ENCODE measurements around the gene BTG2. TPM values are rescaled to one million over a fixed set of nuclear protein-coding genes. Genes with fewer than 3 reads are reported as not detected.

BTG2 gene
- total and polyA plus RNA-seq, 9 donors, result 60.3 to 133 (median 92.6) TPM

DNA sequence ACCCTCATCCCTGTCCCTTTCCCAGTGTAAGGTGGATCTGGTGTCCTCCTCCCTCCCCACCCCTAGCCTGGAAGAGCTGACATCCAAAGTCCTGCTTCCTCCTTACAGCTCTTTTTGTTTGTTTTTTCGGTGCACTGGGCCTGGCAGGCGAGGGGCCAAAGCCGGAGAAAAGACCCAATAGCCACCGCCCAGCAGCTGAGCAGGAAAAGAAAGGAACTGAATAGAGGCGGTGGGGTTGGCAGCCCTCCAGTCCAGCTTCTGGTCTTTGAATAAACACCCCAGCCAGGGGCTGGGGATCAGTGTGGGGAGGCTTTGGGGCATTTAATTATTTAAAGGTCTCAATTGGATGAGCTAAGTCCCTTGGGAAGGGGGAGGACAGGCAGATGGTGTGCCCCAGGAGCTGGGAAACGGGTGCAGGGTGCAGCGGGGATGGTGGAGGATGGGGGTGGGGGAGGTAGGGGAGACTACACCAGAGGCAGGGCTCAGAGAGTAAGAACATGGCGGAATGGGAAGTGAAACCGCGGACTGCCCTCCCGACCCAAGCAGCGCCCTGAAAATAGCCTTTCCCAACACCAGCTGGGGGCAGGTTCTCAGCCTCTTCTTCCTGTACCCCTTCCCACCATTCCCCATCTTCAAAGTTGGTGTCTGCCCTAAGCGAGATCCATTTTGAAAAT is 20.2 kb downstream of the BTG2 start:
- H3K4me3 ChIP-seq (ENCODE audit: low read length), result no peak overlapping the region
- 20% methylated on average over 6 of the region's 13 CpGs for WGBS (ENCODE audit: insufficient coverage)
- DNase-seq, result peak; percentile 90
- H3K27ac ChIP-seq (ENCODE audit: low read length), result peak overlapping the region; percentile 93
- H3K27me3 ChIP-seq (ENCODE audit: control insufficient read depth, insufficient read depth, low read length), result no peaks in the 10 kb centered on the region
- no peaks in the 10 kb centered on the region for H3K9me3 ChIP-seq (replicated peaks; ENCODE audit: control insufficient read depth, low read depth, low read length)
- H3K36me3 ChIP-seq (ENCODE audit: control insufficient read depth, insufficient read depth, low read length), result no peaks in the 10 kb centered on the region
- peaks cover 74% of the 10 kb centered on the region for H3K4me1 ChIP-seq (ENCODE audit: control insufficient read depth, insufficient read depth, low read length)

DNA sequence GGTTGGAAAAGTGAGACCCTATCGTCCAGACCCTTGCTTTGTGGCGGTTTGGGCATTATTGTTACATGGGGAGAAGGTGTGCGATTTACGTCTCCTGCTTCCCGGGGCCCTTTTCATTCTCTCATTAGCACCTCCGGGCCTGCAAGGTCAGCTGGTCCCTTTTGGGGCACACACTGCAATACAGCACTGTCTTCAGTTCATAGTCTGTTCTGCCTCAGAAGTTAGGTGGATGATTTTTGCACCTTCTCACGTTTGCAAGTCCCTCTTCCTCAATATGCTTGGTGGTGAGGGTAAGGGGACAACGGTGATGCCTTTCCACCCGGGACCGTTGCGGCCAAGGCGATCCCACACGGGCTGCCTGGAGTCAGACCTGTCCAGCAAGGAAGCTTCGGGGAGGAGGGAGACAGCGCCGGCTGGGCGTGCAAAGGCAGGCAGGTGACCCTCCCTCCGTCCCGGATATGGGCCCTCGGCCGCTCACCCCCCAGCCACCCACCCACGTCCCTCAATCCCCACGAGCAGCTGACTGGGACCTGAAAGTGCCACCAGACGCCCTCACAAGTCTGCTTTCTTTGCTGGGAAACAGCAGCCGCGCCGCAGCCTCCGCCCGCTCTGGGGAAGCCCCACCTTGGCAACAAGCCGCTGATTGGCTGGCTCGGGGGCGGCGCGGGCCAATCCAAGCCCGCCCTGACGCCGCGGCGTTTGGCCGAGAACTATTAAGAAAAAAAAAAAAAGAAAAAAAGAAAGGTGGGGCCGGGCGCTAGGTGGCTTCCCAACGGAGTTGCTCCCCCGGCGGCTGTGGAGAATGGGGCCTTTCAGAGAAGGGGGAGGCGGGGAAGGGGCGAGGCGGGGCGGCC is 21.7 kb downstream of the BTG2 start:
- Histone ChIP-seq H3K27me3 (ENCODE audit: control insufficient read depth, insufficient read depth, low read length) (no peaks in the 10 kb centered on the region), H3K4me1 (ENCODE audit: control insufficient read depth, insufficient read depth, low read length) (peaks cover 60% of the 10 kb centered on the region), H3K9me3 (replicated peaks; ENCODE audit: control insufficient read depth, low read depth, low read length) (no peaks in the 10 kb centered on the region)

DNA sequence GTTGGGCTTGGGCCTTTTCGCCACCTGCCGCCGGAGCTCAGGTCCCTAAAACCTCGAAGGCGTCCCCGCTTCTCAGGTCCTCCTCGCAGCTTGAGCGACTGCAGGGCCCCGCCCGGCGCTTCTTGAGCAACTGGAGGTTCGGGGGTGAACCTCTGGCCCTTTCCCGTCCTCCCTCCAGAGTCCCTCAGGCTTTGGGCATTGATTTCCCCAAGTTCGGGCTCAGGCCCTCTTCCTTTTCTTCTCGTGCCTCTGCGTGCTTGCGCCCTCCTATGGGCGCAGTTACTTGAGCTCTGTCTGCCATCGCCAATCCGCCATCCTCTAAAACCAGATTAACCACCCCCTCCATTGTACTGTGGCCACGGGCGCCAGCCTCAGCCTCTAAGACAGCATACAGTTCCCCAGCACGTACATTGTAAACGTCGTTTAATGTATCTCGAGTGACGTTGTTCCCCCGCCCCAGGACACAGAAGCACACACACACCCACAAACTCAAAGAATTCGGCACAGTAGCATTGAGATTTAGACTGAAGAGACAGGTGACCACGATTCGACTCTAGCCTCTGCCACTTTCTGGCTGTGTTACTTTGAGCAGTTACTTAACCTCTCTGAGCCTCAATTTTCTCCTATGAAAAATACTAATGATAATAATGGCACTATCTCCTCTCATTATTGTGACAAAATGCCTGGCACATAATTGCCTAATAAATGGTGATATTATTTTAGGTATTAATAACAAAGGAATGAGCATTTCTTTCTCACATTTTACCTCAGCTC is 22.6 kb downstream of the BTG2 start:
- peak; percentile 82 for DNase-seq
- H3K9me3 ChIP-seq (replicated peaks; ENCODE audit: control insufficient read depth, low read depth, low read length), result no peaks in the 10 kb centered on the region
- 4% methylated on average over 26 of the region's 31 CpGs for WGBS (ENCODE audit: insufficient coverage)
- peaks cover 52% of the 10 kb centered on the region for H3K4me1 ChIP-seq (ENCODE audit: control insufficient read depth, insufficient read depth, low read length)
- H3K27ac ChIP-seq (ENCODE audit: low read length), result peak overlapping the region; percentile 93
- peak overlapping the region; percentile 52 for H3K4me3 ChIP-seq (ENCODE audit: low read length)
- no peaks in the 10 kb centered on the region for H3K27me3 ChIP-seq (ENCODE audit: control insufficient read depth, insufficient read depth, low read length)
- H3K36me3 ChIP-seq (ENCODE audit: control insufficient read depth, insufficient read depth, low read length), result no peaks in the 10 kb centered on the region

More for the DNA sequence above, 21.7 kb downstream of the BTG2 start:
- DNase-seq, result peak; percentile 96
- 0% methylated on average over 36 of the region's 49 CpGs for WGBS (ENCODE audit: insufficient coverage)
- H3K27ac ChIP-seq (ENCODE audit: low read length), result peak overlapping the region; percentile 93
- H3K36me3 ChIP-seq (ENCODE audit: control insufficient read depth, insufficient read depth, low read length), result no peaks in the 10 kb centered on the region
- peak overlapping the region; percentile 52 for H3K4me3 ChIP-seq (ENCODE audit: low read length)

DNA sequence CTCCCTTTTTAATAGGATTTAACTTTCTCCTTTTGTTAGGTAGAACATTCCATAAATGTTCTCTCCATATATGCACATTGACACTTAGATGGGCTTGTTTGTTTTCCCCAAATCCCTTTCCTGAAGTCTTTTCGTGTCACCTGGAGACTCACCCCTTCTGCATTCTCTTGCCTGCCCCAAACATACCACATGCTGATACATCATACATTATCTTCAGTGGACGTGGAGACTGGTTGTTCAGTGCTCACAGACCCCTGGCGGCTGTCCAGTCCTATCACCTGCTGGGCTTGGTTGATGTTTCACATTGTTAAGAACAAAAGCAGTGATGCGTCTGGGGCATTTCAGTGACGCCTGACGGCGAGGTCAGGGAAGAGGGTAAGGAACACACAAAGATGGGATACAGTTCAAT is 23.4 kb downstream of the BTG2 start:
- DNase-seq, result no peak
- H3K4me1 ChIP-seq (ENCODE audit: control insufficient read depth, insufficient read depth, low read length), result peaks cover 45% of the 10 kb centered on the region
- no peaks in the 10 kb centered on the region for H3K27me3 ChIP-seq (ENCODE audit: control insufficient read depth, insufficient read depth, low read length)
- 48% methylated on average over 7 of the region's 7 CpGs for WGBS (ENCODE audit: insufficient coverage)
- H3K27ac ChIP-seq (ENCODE audit: low read length), result no peak overlapping the region
- no peaks in the 10 kb centered on the region for H3K36me3 ChIP-seq (ENCODE audit: control insufficient read depth, insufficient read depth, low read length)
- H3K9me3 ChIP-seq (replicated peaks; ENCODE audit: control insufficient read depth, low read depth, low read length), result no peaks in the 10 kb centered on the region
- H3K4me3 ChIP-seq (ENCODE audit: low read length), result no peak overlapping the region

DNA sequence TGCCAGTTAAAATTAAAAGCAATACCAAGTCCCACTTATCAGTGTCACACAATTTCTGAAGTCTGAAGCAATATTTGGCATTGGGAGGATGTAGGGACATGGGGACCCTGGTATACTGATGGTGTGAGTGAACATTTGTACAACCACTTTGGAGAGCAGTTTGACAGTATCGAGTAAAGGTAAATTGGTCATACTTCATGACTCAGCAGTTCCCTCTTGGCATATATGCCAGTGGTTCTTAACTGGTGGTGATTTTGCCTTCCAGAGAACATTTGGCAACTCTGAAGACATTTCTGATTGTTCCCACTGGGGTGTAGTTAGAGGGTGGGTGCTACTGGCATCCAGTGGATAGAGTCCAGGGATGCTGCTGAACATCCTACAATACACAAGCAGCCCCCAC is 25.9 kb downstream of the BTG2 start:
- H3K36me3 ChIP-seq (ENCODE audit: control insufficient read depth, insufficient read depth, low read length), result no peaks in the 10 kb centered on the region
- H3K9me3 ChIP-seq (replicated peaks; ENCODE audit: control insufficient read depth, low read depth, low read length), result no peaks in the 10 kb centered on the region
- WGBS (ENCODE audit: insufficient coverage), result 80% methylated on average over 1 of the region's 1 CpG
- H3K27ac ChIP-seq (ENCODE audit: low read length), result no peak overlapping the region
- H3K4me1 ChIP-seq (ENCODE audit: control insufficient read depth, insufficient read depth, low read length), result peaks cover 20% of the 10 kb centered on the region
- H3K27me3 ChIP-seq (ENCODE audit: control insufficient read depth, insufficient read depth, low read length), result no peaks in the 10 kb centered on the region
- no peak overlapping the region for H3K4me3 ChIP-seq (ENCODE audit: low read length)
- no peak for DNase-seq

DNA sequence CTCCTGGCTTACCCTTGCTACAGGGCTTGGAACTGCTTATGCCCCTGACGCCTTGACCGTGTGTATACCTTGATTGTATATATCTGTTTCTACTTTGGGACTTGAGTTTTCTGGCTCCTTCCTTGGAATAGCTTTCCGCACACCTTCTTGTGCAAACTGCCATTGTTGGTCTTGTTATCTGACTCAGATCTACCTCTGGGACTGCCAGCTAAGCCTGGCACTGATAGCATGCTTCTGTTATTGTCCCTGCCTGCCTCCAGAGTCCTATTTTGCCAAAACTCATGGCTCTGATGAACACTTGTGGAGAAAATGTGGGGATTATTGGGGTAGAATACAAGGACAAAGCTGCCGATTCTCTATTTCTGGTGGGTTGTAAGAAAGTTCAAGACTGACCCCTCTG is 30.2 kb downstream of the BTG2 start:
- DNase-seq, result no peak
- WGBS (ENCODE audit: insufficient coverage), result 100% methylated on average over 1 of the region's 4 CpGs
- no peak overlapping the region for H3K27ac ChIP-seq (ENCODE audit: low read length)
- no peak overlapping the region for H3K4me3 ChIP-seq (ENCODE audit: low read length)
- no peaks in the 10 kb centered on the region for H3K9me3 ChIP-seq (replicated peaks; ENCODE audit: control insufficient read depth, low read depth, low read length)
- peaks cover 3% of the 10 kb centered on the region for H3K27me3 ChIP-seq (ENCODE audit: control insufficient read depth, insufficient read depth, low read length)
- no peaks in the 10 kb centered on the region for H3K4me1 ChIP-seq (ENCODE audit: control insufficient read depth, insufficient read depth, low read length)
- H3K36me3 ChIP-seq (ENCODE audit: control insufficient read depth, insufficient read depth, low read length), result no peaks in the 10 kb centered on the region

DNA sequence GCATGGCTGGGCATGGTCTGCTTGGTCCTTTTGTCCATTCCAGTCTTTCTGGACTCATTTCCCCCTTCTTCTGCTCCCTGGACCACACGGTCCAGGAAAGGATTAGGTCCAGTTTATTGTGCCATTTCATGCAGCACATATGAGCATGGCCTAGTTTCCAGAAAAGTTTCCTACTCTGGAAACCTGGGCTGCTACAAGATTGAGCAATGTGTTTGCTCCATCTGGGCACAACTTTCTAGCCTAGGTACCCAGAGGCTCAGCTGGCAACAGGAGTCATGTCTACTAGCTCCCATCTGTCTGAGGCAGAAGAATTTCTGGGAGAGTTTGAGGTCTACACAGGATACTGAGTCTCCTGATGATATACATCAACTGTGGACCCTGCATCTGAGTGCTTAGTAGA is 30.8 kb downstream of the BTG2 start:
- DNase-seq, result no peak
- Histone ChIP-seq H3K27me3 (ENCODE audit: control insufficient read depth, insufficient read depth, low read length) (peaks cover 4% of the 10 kb centered on the region), H3K4me3 (ENCODE audit: low read length) (no peak overlapping the region), H3K36me3 (ENCODE audit: control insufficient read depth, insufficient read depth, low read length) (no peaks in the 10 kb centered on the region), H3K4me1 (ENCODE audit: control insufficient read depth, insufficient read depth, low read length) (no peaks in the 10 kb centered on the region), H3K27ac (ENCODE audit: low read length) (no peak overlapping the region), H3K9me3 (replicated peaks; ENCODE audit: control insufficient read depth, low read depth, low read length) (no peaks in the 10 kb centered on the region)
- WGBS (ENCODE audit: insufficient coverage), result 57% methylated on average over 1 of the region's 1 CpG

DNA sequence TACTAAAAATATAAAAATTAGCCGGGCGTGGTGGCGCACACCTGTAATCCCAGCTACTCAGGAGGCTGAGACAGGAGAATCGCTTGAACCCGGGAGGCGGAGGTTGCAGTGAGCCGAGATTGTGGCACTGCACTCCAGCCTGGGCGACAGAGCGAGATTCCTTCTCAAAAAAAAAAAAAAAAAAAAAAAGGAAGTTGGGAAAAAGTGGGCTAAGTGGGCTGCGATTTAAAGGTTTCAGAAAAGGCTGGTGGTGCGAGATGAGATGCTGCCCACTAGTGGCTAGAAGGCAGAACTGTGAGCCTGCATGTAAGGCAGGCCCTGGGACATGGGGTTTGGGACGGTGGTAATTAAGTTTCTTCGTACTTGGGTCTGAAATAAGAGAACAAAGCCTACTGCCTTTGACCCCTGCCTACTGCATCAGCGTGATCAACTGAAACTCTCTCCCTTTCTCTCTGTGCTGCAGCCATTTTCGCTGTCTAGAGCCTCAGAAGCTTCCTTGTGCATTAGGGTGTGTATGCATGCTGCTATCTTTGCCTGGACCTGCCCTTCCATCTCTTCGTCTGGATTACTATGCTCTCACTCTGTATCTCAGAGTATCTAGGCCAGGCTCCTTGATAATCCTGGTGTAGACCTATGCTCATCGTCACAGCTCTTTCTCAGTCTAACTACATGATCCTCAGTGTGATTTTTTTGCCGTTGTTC is 33.2 kb downstream of the BTG2 start:
- Histone ChIP-seq H3K36me3 (ENCODE audit: control insufficient read depth, insufficient read depth, low read length) (no peaks in the 10 kb centered on the region), H3K9me3 (replicated peaks; ENCODE audit: control insufficient read depth, low read depth, low read length) (no peaks in the 10 kb centered on the region), H3K27me3 (ENCODE audit: control insufficient read depth, insufficient read depth, low read length) (peaks cover 7% of the 10 kb centered on the region), H3K4me3 (ENCODE audit: low read length) (no peak overlapping the region), H3K27ac (ENCODE audit: low read length) (no peak overlapping the region), H3K4me1 (ENCODE audit: control insufficient read depth, insufficient read depth, low read length) (peaks cover 7% of the 10 kb centered on the region)
- 33% methylated on average over 5 of the region's 18 CpGs for WGBS (ENCODE audit: insufficient coverage)
- DNase-seq, result peak; percentile 81

DNA sequence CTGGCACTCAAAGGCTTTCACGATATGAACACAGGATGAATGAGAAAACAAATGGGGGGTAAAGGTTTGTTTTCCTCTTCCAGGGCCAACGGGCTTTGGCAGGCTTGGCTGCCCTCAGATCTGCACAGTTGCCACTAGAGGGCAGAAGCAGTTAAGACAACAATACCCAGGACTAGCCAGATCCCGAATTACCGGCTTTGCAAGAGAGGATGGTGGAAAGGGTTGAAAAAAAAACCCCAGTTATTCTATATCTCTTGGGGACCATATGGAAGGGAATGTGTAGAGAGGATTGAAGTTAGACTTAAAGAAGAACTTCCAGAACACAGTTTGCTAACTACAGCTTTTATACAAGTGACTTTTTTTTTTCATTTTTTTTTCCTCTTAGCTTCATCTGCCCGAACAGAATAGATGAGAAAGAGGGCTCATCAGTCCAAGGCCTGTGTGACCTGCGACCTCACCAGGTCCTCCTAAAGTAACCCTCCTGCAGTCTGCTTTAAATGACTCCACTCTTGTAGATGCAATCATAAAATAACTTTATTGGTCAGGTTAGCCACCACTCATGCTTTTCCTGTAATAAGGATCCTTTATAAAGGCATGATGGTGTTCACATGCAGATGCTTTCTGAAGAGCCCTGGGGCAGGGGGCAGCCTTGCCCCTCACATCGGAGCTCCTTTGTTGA is 34.9 kb downstream of the BTG2 start:
- no peak overlapping the region for H3K27ac ChIP-seq (ENCODE audit: low read length)
- H3K36me3 ChIP-seq (ENCODE audit: control insufficient read depth, insufficient read depth, low read length), result no peaks in the 10 kb centered on the region
- H3K4me1 ChIP-seq (ENCODE audit: control insufficient read depth, insufficient read depth, low read length), result peaks cover 7% of the 10 kb centered on the region
- no peaks in the 10 kb centered on the region for H3K9me3 ChIP-seq (replicated peaks; ENCODE audit: control insufficient read depth, low read depth, low read length)
- DNase-seq, result peak; percentile 95
- peaks cover 7% of the 10 kb centered on the region for H3K27me3 ChIP-seq (ENCODE audit: control insufficient read depth, insufficient read depth, low read length)
- WGBS (ENCODE audit: insufficient coverage), result 0% methylated on average over 1 of the region's 7 CpGs
- no peak overlapping the region for H3K4me3 ChIP-seq (ENCODE audit: low read length)

Measured in muscle of leg (tissue), 11 donors.